AG08395 (cell line): ENCODE data around the gene GMDS.
A peak's percentile ranks its signal among the peaks of the same experiment; 100 is the strongest.

Source experiments
- DNase-seq: peaks from one replicate; pipeline ENCODE4 v3.0.0; 2012; ENCODE audit warnings: mixed read lengths, low spot score

GMDS gene

GRCh38 chr6:1832844-1833787 is 412.3 kb downstream of the GMDS start:
- peak; percentile 58 for DNase-seq

- DNase-seq = no peak
These were observed 413.0 kb downstream of the GMDS start for GRCh38 chr6:1832358-1832757.

- no peak for DNase-seq
These were observed 417.2 kb downstream of the GMDS start for GRCh38 chr6:1827984-1828793.

- no peak for DNase-seq
These were observed 419.5 kb downstream of the GMDS start for GRCh38 chr6:1825926-1826325.

GRCh38 chr6:1825277-1825676 is 420.1 kb downstream of the GMDS start:
- DNase-seq = no peak

GRCh38 chr6:1821513-1822183 is 423.8 kb downstream of the GMDS start:
- peak; percentile 47 for DNase-seq

- no peak for DNase-seq
These were observed 424.3 kb downstream of the GMDS start for GRCh38 chr6:1821164-1821512.

GRCh38 chr6:1820714-1821113 is 424.7 kb downstream of the GMDS start:
- DNase-seq = no peak

GRCh38 chr6:1820165-1820564 is 425.2 kb downstream of the GMDS start:
- DNase-seq = peak; percentile 42

GRCh38 chr6:1819007-1819406 is 426.4 kb downstream of the GMDS start:
- DNase-seq = no peak

- no peak for DNase-seq
These were observed 428.2 kb downstream of the GMDS start for GRCh38 chr6:1817033-1817761.

- DNase-seq = no peak
These were observed 429.5 kb downstream of the GMDS start for GRCh38 chr6:1815827-1816452.

GRCh38 chr6:1814279-1814678 is 431.1 kb downstream of the GMDS start:
- no peak for DNase-seq

GRCh38 chr6:1812487-1812886 is 432.9 kb downstream of the GMDS start:
- DNase-seq = no peak

- DNase-seq = no peak
These were observed 433.4 kb downstream of the GMDS start for GRCh38 chr6:1812034-1812433.

- DNase-seq = no peak
These were observed 434.5 kb downstream of the GMDS start for GRCh38 chr6:1810880-1811279.

GRCh38 chr6:1809291-1809988 is 436.0 kb downstream of the GMDS start:
- DNase-seq = no peak

- DNase-seq = no peak
These were observed 438.5 kb downstream of the GMDS start for GRCh38 chr6:1806935-1807334.

- no peak for DNase-seq
These were observed 442.7 kb downstream of the GMDS start for GRCh38 chr6:1802491-1803395.

GRCh38 chr6:1801401-1801800 is 444.0 kb downstream of the GMDS start:
- no peak for DNase-seq
